ENCODE results near the gene USP2. TPM values are rescaled to one million over a fixed set of nuclear protein-coding genes. Genes with fewer than 3 reads are reported as not detected.

The USP2 gene
- total RNA-seq, 1 donor from 2014 or later: 0.11 TPM

DNA sequence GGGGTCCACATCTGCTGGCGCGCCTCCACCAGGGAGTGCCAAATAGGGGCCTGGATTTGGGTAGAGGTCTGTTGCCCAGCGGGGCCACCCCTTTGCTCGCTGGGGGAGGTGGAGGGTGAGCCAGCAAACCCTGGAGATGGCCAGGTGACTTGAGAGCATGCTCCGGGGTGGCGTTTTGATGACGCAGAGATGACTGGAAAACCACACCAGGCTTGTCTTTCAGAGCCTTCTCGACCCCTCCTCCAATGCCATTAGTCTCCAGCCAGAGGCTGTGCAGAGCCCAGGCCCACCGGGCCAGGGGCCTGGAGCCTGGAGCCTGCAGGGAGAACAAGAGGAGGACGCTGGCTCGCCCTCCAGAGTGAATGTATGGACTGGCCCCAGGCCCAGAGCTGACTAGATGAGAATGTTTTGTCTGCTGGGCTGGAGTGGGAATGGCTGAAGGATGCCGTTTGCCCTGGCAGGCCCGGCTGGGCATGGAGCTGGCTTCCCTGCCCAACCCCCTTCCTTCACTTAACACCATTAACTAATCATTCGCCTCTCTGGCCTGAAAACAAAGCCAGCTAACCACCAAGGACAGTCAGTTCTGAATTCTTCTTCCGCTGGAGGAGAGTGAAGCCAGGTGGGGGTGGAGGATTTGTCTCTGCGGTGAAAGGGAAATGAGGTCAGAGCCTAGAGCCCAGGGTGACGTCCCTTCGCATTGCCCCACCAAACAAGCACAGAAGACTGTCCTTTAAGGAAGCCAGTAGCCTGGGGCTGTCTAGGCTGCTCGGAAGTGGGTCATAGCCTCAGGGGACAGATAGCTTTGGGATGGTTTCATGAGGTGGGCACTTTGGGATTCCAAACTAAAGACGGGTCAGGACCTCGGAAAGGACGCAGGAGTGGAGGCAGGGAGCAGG lies 63.0 kb downstream of the USP2 start:
- TF ChIP-seq, protein P1, sequence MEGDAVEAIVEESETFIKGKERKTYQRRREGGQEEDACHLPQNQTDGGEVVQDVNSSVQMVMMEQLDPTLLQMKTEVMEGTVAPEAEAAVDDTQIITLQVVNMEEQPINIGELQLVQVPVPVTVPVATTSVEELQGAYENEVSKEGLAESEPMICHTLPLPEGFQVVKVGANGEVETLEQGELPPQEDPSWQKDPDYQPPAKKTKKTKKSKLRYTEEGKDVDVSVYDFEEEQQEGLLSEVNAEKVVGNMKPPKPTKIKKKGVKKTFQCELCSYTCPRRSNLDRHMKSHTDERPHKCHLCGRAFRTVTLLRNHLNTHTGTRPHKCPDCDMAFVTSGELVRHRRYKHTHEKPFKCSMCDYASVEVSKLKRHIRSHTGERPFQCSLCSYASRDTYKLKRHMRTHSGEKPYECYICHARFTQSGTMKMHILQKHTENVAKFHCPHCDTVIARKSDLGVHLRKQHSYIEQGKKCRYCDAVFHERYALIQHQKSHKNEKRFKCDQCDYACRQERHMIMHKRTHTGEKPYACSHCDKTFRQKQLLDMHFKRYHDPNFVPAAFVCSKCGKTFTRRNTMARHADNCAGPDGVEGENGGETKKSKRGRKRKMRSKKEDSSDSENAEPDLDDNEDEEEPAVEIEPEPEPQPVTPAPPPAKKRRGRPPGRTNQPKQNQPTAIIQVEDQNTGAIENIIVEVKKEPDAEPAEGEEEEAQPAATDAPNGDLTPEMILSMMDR (IDR thresholded peaks at IDR 0.05): no peak
- Mint-ChIP-seq H3K4me3 (ENCODE audit: unreplicated experiment) (peak overlapping the region; percentile 4), H3K27ac (ENCODE audit: unreplicated experiment) (peak overlapping the region; percentile 83), H3K4me1 (ENCODE audit: unreplicated experiment) (peaks cover 48% of the 10 kb centered on the region), H3K27me3 (ENCODE audit: unreplicated experiment) (no peaks in the 10 kb centered on the region), H3K36me3 (ENCODE audit: unreplicated experiment) (peaks cover 5% of the 10 kb centered on the region), H3K9me3 (ENCODE audit: unreplicated experiment) (no peaks in the 10 kb centered on the region)
- no peak for DNase-seq (ENCODE audit: extremely low spot score, unreplicated experiment)

DNA sequence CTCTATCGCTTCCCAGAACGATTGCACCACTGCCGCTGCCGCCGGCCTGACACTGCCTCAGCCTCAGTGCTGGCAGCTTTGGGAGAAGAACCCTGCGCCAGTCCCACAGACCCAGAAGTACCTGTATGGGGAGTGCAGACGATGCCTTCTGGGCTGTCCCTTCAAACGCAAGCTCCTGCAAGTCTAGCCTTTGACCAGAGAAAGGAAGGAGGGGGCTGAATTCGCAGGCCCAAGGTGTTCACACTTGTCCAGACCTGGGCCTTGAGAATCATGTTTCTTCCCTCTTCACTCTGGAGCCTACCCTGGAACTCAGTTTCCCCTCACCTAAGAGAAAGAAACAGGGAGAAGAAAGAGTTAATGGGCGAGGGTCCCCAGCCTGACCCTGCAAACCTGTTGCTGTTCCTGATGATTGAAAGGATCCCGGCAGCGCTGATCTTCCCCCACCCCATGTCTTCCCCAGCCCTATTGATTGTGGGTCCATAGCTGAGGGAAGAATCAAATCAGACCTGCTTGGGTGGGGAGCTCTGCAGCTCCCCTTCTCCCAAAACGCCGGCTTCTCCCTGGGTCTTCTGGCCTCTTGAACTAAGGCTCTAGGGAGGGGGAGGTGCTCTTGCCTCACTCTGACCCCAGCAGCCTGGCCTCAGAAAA lies 63.8 kb downstream of the USP2 start:
- Mint-ChIP-seq H3K9me3 (ENCODE audit: unreplicated experiment) (no peaks in the 10 kb centered on the region), H3K4me1 (ENCODE audit: unreplicated experiment) (peaks cover 48% of the 10 kb centered on the region), H3K27me3 (ENCODE audit: unreplicated experiment) (no peaks in the 10 kb centered on the region), H3K4me3 (ENCODE audit: unreplicated experiment) (peak overlapping the region; percentile 14), H3K27ac (ENCODE audit: unreplicated experiment) (peak overlapping the region; percentile 14), H3K36me3 (ENCODE audit: unreplicated experiment) (peaks cover 5% of the 10 kb centered on the region)
- no peak for DNase-seq (ENCODE audit: extremely low spot score, unreplicated experiment)
- TF ChIP-seq, protein P1 (IDR thresholded peaks at IDR 0.05): no peak

DNA sequence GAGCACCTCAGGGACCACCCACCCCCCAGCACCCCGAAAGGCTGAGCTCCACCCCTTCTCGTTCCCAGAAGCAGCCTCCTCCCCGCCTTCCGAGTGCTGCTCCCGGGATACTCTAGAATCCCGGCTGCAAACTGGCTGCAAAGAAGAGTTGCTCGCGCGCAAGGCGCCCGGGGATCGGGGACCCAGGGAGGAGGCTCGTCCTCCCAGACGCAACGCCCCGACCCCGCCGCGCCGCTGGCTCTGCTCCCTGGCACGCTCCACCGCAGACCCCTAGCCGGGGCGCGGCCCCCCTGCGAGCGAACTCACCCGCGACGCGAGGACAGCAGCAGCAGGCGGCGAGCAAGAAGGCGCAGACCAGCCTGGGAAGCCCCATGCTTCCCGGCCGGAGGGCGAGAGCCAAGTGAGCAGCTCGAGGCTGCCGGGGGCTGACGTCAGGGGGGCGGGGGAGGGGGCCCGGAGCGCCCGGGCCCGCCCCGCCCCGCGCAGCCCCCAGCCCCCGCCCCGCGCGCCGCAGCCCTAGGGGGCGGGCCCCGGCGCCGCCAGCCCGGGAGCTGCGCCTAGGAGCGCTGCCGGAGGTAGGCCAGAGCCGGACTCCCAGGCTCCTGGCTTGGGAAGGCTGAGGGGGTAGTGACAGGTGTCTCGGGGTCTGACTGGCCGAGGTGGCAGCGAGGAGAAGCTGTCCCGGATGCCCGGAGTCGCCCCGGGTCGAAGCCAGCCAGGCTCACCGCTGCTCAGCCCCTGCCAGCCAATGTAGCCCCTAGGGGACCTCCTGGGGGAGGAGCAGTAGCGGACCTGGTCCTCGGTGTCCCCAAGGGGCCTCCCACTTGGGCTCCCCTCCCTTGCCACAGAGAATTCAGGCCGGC lies 64.5 kb downstream of the USP2 start, which contains the start of gene MCAM:
TSS of gene MCAM (minus strand) at position 402 of the 863 bp plus-strand sequence. CDS start at position 373, 29 bp downstream.
- H3K9me3 Mint-ChIP-seq (ENCODE audit: unreplicated experiment): no peaks in the 10 kb centered on the region
- TF ChIP-seq, protein P1 (IDR thresholded peaks at IDR 0.05): no peak
- peaks cover 48% of the 10 kb centered on the region for H3K4me1 Mint-ChIP-seq (ENCODE audit: unreplicated experiment)
- DNase-seq (ENCODE audit: extremely low spot score, unreplicated experiment): no peak
- peak within 1 kb of the TSS; percentile 74 for H3K27ac Mint-ChIP-seq (ENCODE audit: unreplicated experiment)
- H3K36me3 Mint-ChIP-seq (ENCODE audit: unreplicated experiment): peaks cover 8% of the 10 kb centered on the region
- no peaks in the 10 kb centered on the region for H3K27me3 Mint-ChIP-seq (ENCODE audit: unreplicated experiment)
- H3K4me3 Mint-ChIP-seq (ENCODE audit: unreplicated experiment): peak within 1 kb of the TSS; percentile 75

DNA sequence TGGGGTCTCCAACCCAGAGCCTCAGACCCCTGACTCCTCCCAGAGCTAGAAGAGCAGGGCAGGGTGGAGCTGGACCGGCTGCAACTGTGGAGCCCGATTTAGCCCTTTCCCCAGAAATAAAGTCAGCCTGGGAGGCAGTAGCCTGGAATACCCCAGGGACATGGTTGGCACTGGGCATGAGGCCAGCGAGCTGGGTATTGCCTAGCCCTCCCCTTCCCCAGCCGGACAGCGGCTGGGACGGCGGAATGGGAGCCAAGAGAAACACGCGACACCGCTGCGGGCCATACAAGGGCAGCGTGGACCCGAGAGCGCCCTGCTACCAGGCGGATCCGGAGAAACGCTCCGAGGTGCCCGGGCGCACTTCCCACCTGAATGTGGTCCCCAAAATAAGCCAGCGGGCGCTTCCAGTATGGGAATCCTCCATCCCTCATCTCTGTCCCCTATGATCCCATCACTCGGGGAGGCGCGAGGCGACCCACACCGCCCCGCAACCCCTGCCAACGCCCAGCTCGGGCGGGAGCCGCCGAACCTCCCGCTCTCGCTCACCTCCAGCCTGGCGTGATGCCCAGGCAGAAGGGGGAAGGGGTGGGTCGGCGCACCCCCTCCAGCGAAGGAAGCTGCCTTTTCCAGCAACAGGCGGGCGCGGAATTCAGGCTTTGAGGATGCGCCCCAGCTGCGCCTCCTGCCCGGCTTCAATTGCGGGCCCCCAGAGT lies 65.3 kb downstream of the USP2 start:
- peak; percentile 95 for DNase-seq (ENCODE audit: extremely low spot score, unreplicated experiment)
- peaks cover 10% of the 10 kb centered on the region for H3K36me3 Mint-ChIP-seq (ENCODE audit: unreplicated experiment)
- no peaks in the 10 kb centered on the region for H3K9me3 Mint-ChIP-seq (ENCODE audit: unreplicated experiment)
- TF ChIP-seq, protein P1 (IDR thresholded peaks at IDR 0.05): no peak
- H3K27ac Mint-ChIP-seq (ENCODE audit: unreplicated experiment): peak overlapping the region; percentile 74
- peaks cover 41% of the 10 kb centered on the region for H3K4me1 Mint-ChIP-seq (ENCODE audit: unreplicated experiment)
- no peaks in the 10 kb centered on the region for H3K27me3 Mint-ChIP-seq (ENCODE audit: unreplicated experiment)
- H3K4me3 Mint-ChIP-seq (ENCODE audit: unreplicated experiment): peak overlapping the region; percentile 75
